GM21515 (cell line): ENCODE data around the gene TAL2.

ENCODE experiments used
- ATAC-seq: cut with Tn5 transposase; IDR thresholded peaks from one replicate; pipeline ENCODE4 v1.9.1; 2021; ENCODE audit not compliant: unreplicated experiment

TAL2 gene

GRCh38 chr9:105706156-105706555 is 43.9 kb downstream of the TAL2 start:
- no peak for ATAC-seq

DNA sequence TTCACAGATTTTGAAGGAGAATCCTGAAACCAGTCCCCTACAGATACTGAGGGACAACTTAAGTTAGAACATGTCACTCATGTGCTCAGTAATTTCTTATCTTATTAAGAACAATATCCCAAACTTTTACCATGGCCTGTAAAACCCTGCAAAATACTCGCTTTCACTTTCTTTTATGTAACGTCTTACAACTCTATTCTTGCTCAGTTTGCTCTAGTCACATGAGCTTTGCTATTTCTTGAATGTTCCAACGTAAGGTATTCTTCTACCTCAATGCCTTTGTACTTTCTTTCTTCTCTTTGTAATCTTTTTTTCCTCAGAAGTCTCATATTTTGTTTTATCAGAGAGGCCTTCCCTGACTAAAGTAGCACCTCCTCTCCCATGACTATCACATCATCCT is 46.1 kb downstream of the TAL2 start:
- peak; percentile 61 for ATAC-seq

- ATAC-seq = no peak
These were observed 48.4 kb downstream of the TAL2 start for GRCh38 chr9:105710638-105711037.

DNA sequence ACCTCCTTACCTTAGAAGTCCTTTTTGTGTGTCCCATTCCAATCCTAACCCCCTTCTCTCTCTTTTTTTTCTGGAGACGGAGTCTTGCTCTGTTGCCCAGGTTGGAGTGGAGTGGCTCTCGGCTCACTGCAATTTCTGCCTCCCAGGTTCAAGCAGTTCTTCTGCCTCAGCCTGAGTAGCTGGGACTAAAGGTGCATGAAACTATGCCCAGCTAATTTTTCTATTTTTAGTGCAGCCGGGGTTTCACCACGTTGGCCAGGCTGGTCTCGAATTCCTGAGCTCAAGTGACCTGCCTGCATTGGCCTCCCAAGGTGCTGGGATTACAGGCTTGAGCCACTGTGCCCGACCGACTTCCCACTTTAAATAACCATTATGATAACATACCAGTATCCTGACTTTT is 49.6 kb downstream of the TAL2 start:
- ATAC-seq = no peak

- no peak for ATAC-seq
These were observed 50.0 kb downstream of the TAL2 start for GRCh38 chr9:105712297-105712696.
